ENCODE data around the gene ZFPM1. TPM values are rescaled to one million over a fixed set of nuclear protein-coding genes. Genes with fewer than 3 reads are reported as not detected.
A peak's percentile ranks its signal among the peaks of the same experiment; 100 is the strongest.

ZFPM1 gene
- total and polyA plus RNA-seq, 4 donors: 0.57 to 9.0 (median 2.8) TPM

DNA sequence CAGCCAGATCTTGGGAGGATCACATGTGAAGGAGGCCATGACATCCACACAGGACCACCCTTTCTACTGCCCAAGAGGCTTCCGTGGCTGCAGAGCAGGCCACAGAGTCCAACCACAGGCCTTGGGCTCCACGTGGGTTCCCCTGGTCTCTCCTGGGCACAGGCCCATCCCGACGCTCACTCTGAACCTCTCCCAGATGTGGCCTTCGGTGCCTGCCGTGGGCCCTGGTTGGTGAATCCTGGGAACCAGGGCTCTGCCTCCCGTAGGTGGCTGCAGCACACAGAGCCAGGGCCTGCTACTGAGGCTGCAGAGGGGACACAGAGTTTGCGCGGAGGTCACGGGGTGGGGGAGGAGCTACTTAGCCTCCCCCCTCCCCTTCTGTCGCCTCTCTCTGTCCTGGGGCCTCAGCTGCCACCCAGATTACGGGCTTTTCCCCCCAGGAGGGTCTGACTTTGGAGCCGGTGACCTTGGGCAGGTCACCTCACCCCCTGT is 55.3 kb downstream of the ZFPM1 start:
- DNase-seq: no peak
- Histone ChIP-seq H3K9me3 (ENCODE audit: control insufficient read depth in 4 of 4, insufficient read depth in 3 of 4, low read length in 3 of 4) (no peaks in the 10 kb centered on the region), H3K4me3 (no peak overlapping the region), H3K4me1 (ENCODE audit: control insufficient read depth in 5 of 5, insufficient read depth in 5 of 5, low read length in 5 of 5) (peaks cover 0 to 13% (median 0%) of the 10 kb centered on the region in 5 donors), H3K27ac (ENCODE audit: low read depth in 1 of 2, low read length in 1 of 2) (no peak overlapping the region), H3K36me3 (ENCODE audit: control insufficient read depth in 4 of 4, insufficient read depth in 4 of 4, low read length in 4 of 4) (no peaks in the 10 kb centered on the region), H3K27me3 (ENCODE audit: control insufficient read depth in 3 of 3, insufficient read depth in 3 of 3, low read length in 2 of 3) (no peaks in the 10 kb centered on the region), H3K9ac (ENCODE audit: insufficient read depth in 1 of 2, low read length in 2 of 2) (no peak overlapping the region)
- ATAC-seq (ENCODE audit: insufficient read depth, low FRiP score): no peak
- WGBS, 2 donors: 93 to 95% methylated on average over 12 to 13 of the region's 13 CpGs
- no peak for TF ChIP-seq CTCF (IDR thresholded peaks at IDR 0.05; ENCODE audit: control extremely low read depth, extremely low read depth)

GRCh38 chr16:88508868-88509748 is 56.0 kb downstream of the ZFPM1 start:
- 82 to 84% methylated on average over 41 of the region's 41 CpGs for WGBS, 2 donors
- no peak for ATAC-seq (ENCODE audit: insufficient read depth, low FRiP score)
- Histone ChIP-seq H3K4me3 (no peak overlapping the region), H3K9me3 (ENCODE audit: control insufficient read depth in 4 of 4, insufficient read depth in 3 of 4, low read length in 3 of 4) (no peaks in the 10 kb centered on the region), H3K4me1 (ENCODE audit: control insufficient read depth in 5 of 5, insufficient read depth in 5 of 5, low read length in 5 of 5) (peaks cover 0 to 16% (median 0%) of the 10 kb centered on the region in 5 donors), H3K27ac (ENCODE audit: low read depth in 1 of 2, low read length in 1 of 2) (no peak overlapping the region), H3K9ac (ENCODE audit: insufficient read depth in 1 of 2, low read length in 2 of 2) (no peak overlapping the region), H3K27me3 (ENCODE audit: control insufficient read depth in 3 of 3, insufficient read depth in 3 of 3, low read length in 2 of 3) (no peaks in the 10 kb centered on the region), H3K36me3 (ENCODE audit: control insufficient read depth in 4 of 4, insufficient read depth in 4 of 4, low read length in 4 of 4) (no peaks in the 10 kb centered on the region)
- peak in 1 of 3 donors; percentile 54 for DNase-seq
- no peak for TF ChIP-seq CTCF (IDR thresholded peaks at IDR 0.05; ENCODE audit: control extremely low read depth, extremely low read depth)

GRCh38 chr16:88509749-88510069 is 56.6 kb downstream of the ZFPM1 start:
- H3K4me1 ChIP-seq (ENCODE audit: control insufficient read depth in 5 of 5, insufficient read depth in 5 of 5, low read length in 5 of 5): peaks cover 0 to 16% (median 0%) of the 10 kb centered on the region in 5 donors
- H3K36me3 ChIP-seq (ENCODE audit: control insufficient read depth in 4 of 4, insufficient read depth in 4 of 4, low read length in 4 of 4): no peaks in the 10 kb centered on the region
- 87 to 93% methylated on average over 12 of the region's 12 CpGs for WGBS, 2 donors
- ATAC-seq (ENCODE audit: insufficient read depth, low FRiP score) (no peak), DNase-seq (no peak)
- H3K4me3 ChIP-seq: no peak overlapping the region
- H3K27ac ChIP-seq (ENCODE audit: low read depth in 1 of 2, low read length in 1 of 2): no peak overlapping the region
- H3K9ac ChIP-seq (ENCODE audit: insufficient read depth in 1 of 2, low read length in 2 of 2): no peak overlapping the region
- TF ChIP-seq CTCF (IDR thresholded peaks at IDR 0.05; ENCODE audit: control extremely low read depth, extremely low read depth): no peak
- H3K27me3 ChIP-seq (ENCODE audit: control insufficient read depth in 3 of 3, insufficient read depth in 3 of 3, low read length in 2 of 3): no peaks in the 10 kb centered on the region
- H3K9me3 ChIP-seq (ENCODE audit: control insufficient read depth in 4 of 4, insufficient read depth in 3 of 4, low read length in 3 of 4): no peaks in the 10 kb centered on the region

All from lung (tissue), 12 donors.